Spleen (tissue), 7 donors: ENCODE results near the gene ADAP1.

Experiments
- POLR2A ChIP-seq, 3 donors: fragments of 450-650 bp; IDR thresholded peaks; one replicate each; pipeline ENCODE4 v1.5.1; 2017; ENCODE audit warnings: antibody characterized with exemption in 3 of 3, mild to moderate bottlenecking in 1 of 3
- POLR2AphosphoS5 ChIP-seq, 3 donors: sonication (generic); formaldehyde crosslinking; IDR thresholded peaks; one replicate each; pipeline ENCODE4 v1.5.1; 2017; ENCODE audit warnings: antibody characterized with exemption in 3 of 3
- TF ChIP-seq, protein P1 (sequence below), 11 experiments: fragments of 200-600 bp in 7 of 11; fragments of 450-650 bp in 4 of 11; sonication (generic) in 4 of 11; IDR thresholded peaks in 8 of 11; conservative IDR thresholded peaks in 3 of 11; 1 replicate in 7 of 11; 2 replicates in 4 of 11; pipeline versions ENCODE4 v1.4.0 to v1.8.0; 2016 to 2021; ENCODE audit warnings: antibody characterized with exemption in 11 of 11, inconsistent platforms in 4 of 11, mild to moderate bottlenecking in 1 of 11
- donor health status: DM: no; HTN: no; CAD: no; lungs with moderate emphysema.
- donor health status: DM: no; HTN: no; CAD: no.
- donor health status: DM: no; HTN: no; CAD: no.

DNA sequence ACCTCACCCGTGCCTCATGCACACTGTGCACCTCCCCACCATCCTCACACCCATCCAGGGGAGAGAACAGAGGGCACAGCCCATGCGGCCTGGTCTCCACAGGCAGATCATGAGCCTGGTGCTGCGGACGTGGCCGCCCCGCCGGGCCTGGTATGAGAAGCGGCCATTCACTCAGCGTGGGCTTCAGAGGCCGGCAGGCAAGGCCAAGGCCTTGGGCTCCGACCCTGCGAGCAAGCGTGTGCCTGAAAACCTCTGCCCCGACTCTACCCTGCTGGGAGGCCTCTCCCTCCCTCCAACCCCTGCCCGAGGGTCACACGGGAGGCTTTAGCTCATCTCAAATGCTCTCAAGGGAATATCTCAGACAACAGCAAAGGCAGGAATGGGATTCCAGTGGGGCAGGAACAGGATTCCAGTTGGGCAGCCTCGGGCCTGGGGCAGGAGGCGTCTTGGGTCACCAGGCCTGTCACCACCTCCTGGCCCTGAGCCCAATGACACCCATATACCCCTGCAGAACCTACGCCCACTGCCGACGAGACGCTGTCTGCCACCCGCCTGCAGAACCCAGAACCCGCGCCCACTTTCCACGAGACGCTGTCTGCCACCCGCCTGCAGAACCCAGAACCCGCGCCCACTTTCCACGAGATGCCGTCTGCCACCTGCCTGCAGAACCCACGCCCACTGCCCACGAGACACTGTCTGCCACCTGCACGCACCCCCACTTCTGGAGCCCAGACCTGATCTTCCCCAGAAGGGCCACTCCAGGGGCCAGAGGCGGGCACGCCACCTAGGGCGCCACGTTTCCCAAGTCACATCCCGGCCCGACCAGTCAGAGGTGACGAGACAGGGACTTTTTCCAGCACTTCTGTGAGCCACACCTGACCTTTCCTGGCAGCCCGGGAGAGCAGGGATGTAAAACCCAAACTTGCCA lies 38.9 kb downstream of the ADAP1 start:
- TF ChIP-seq, protein P1, sequence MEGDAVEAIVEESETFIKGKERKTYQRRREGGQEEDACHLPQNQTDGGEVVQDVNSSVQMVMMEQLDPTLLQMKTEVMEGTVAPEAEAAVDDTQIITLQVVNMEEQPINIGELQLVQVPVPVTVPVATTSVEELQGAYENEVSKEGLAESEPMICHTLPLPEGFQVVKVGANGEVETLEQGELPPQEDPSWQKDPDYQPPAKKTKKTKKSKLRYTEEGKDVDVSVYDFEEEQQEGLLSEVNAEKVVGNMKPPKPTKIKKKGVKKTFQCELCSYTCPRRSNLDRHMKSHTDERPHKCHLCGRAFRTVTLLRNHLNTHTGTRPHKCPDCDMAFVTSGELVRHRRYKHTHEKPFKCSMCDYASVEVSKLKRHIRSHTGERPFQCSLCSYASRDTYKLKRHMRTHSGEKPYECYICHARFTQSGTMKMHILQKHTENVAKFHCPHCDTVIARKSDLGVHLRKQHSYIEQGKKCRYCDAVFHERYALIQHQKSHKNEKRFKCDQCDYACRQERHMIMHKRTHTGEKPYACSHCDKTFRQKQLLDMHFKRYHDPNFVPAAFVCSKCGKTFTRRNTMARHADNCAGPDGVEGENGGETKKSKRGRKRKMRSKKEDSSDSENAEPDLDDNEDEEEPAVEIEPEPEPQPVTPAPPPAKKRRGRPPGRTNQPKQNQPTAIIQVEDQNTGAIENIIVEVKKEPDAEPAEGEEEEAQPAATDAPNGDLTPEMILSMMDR (IDR thresholded peaks at IDR 0.05 in 8 of 11, conservative IDR thresholded peaks at IDR 0.05 in 3 of 11): no peak
- TF ChIP-seq POLR2A (IDR thresholded peaks at IDR 0.05) (no peak), POLR2AphosphoS5 (IDR thresholded peaks at IDR 0.05) (no peak)
